ENCODE data around the gene LMBR1L.
A peak's percentile ranks its signal among the peaks of the same experiment; 100 is the strongest.

The LMBR1L gene

GRCh38 chr12:49061157-49061650 is 49.4 kb downstream of the LMBR1L start:
- no peak for TF ChIP-seq CTCF (IDR thresholded peaks at IDR 0.05; ENCODE audit: insufficient read depth, missing control alignments)
- DNase-seq (ENCODE audit: insufficient read length, low spot score): no peak
- no peak for FAIRE-seq

- no peak for TF ChIP-seq CTCF (IDR thresholded peaks at IDR 0.05; ENCODE audit: insufficient read depth, missing control alignments)
- DNase-seq (ENCODE audit: insufficient read length, low spot score) (peak; percentile 91), FAIRE-seq (no peak)
Measured at GRCh38 chr12:49060237-49061156, 50.1 kb downstream of the LMBR1L start, which contains the start of gene KMT2D. TSS of gene KMT2D (minus strand) at chr12:49060794. CDS start at chr12:49055324, 5,470 bp downstream.

DNA sequence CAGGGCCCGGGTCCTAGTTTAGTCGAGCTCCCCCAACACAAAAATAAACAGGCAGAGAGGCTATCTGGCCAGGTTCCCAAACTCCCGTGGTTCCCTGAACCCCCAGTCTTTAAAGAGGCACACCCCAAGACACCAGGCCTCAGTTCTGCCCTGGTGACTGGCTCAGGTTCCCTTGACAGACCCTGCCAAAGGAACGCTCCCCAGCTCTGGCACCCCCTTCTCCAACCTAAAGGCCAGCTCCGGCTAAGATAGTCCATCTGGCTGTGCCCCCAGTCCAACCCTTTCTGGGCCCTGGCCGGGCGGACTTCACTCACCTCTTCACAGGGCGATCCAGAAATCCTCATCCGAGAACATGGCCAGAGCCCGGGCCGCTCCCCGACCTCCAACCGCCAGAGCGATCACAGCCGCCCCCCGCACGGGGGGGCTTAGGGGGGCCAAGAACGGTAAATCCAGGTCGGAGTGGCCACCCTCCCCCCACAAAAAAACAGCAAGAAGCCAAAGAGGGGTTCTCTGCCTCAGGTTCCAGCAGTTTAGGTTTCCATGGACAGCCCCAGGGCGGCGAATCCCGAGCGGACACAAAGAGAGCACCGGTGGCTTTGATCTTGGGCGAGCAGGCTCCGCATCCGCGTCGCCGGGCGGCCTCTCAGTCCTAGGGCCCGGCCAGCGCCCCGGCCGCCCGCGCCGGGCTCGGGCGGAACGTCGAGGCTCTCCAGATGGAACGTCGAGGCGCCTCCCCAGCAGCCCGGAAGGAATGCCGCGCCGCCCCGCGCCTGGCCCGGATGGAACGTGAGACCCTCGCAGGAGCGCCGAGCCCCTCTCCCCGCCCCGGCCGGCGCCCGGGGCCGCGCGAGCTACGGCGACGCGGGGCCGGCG is 51.1 kb downstream of the LMBR1L start:
- DNase-seq (ENCODE audit: insufficient read length, low spot score) (no peak), FAIRE-seq (no peak)
- no peak for TF ChIP-seq CTCF (IDR thresholded peaks at IDR 0.05; ENCODE audit: insufficient read depth, missing control alignments)

- TF ChIP-seq CTCF (IDR thresholded peaks at IDR 0.05; ENCODE audit: insufficient read depth, missing control alignments): no peak
- no peak for FAIRE-seq
- DNase-seq (ENCODE audit: insufficient read length, low spot score): no peak
Measured at GRCh38 chr12:49059045-49059298, 51.7 kb downstream of the LMBR1L start.

DNA sequence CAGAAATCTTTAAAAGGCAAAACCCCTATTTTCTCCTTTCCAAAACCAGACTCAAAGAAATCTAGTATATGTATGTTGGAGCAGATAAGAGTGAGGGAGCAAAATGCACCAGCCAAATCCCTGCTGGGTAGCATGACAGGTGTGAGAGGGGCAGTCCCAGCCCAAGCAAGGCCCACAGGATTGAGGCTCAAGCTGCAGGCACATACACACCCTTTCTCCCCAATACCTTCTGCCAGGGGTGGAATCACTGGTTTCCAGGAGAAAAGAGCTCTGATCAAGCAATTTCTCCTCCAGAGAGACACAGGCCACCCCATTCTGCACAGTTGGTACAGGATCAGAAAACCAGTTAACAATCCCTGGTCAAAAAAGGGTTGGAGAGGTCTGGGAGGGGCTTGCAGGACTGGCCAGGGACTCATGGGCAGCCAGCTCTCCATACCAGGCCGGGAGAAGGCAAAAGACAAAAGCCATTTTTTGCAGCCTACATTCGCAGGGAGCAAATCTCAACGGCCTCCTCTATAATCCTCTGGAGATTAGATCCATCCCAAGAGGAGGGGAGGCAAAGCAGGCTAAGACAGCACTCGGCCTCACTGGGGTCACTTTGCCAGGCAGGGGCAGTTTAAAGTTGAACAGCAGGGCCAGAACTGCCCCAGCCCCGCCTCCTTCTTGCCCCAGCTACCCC is 52.1 kb downstream of the LMBR1L start:
- FAIRE-seq: no peak
- peak; percentile 90 for DNase-seq (ENCODE audit: insufficient read length, low spot score)
- no peak for TF ChIP-seq CTCF (IDR thresholded peaks at IDR 0.05; ENCODE audit: insufficient read depth, missing control alignments)

- no peak for TF ChIP-seq CTCF (IDR thresholded peaks at IDR 0.05; ENCODE audit: insufficient read depth, missing control alignments)
- FAIRE-seq: no peak
- DNase-seq (ENCODE audit: insufficient read length, low spot score): no peak
Measured at GRCh38 chr12:49057888-49058287, 52.8 kb downstream of the LMBR1L start.
